Osteocyte (in vitro differentiated cells): ENCODE measurements around the gene AKAP9. TPM values are rescaled to one million over a fixed set of nuclear protein-coding genes. Genes with fewer than 3 reads are reported as not detected.

ENCODE experiments used
- DNase-seq: peaks from one replicate; pipeline ENCODE4 v3.0.0; 2021; ENCODE audit warnings: mixed read lengths; ENCODE audit not compliant: unreplicated experiment; ENCODE audit errors: extremely low spot score
- H3K27ac Mint-ChIP-seq: one replicate; pipeline ENCODE4 v1.8.0; 2021; ENCODE audit warnings: mild to moderate bottlenecking, mixed read lengths; ENCODE audit not compliant: unreplicated experiment
- H3K27me3 Mint-ChIP-seq: one replicate; pipeline ENCODE4 v1.8.0; 2021; ENCODE audit warnings: mixed read lengths; ENCODE audit not compliant: unreplicated experiment
- H3K36me3 Mint-ChIP-seq: one replicate; pipeline ENCODE4 v1.8.0; 2021; ENCODE audit warnings: mixed read lengths; ENCODE audit not compliant: unreplicated experiment
- H3K4me1 Mint-ChIP-seq: one replicate; pipeline ENCODE4 v1.8.0; 2021; ENCODE audit warnings: mixed read lengths; ENCODE audit not compliant: unreplicated experiment
- H3K4me3 Mint-ChIP-seq: one replicate; pipeline ENCODE4 v1.8.0; 2021; ENCODE audit warnings: mild to moderate bottlenecking, moderate library complexity, mixed read lengths; ENCODE audit not compliant: unreplicated experiment
- H3K9me3 Mint-ChIP-seq: one replicate; pipeline ENCODE4 v1.8.0; 2021; ENCODE audit warnings: mixed read lengths; ENCODE audit not compliant: unreplicated experiment
- total RNA-seq: library from RNA; stranded (reverse); gene quantifications from 2 replicates; pipeline ENCODE4 v1.2.1, GENCODE V29; 2021
- TF ChIP-seq, protein P1 (sequence below): fragments of 200-600 bp; sonication (generic); IDR thresholded peaks from 2 replicates; pipeline ENCODE4 v1.5.0; 2021; ENCODE audit warnings: antibody characterized with exemption, mild to moderate bottlenecking, moderate library complexity

Gene AKAP9
- total RNA-seq, 1 donor from 2014 or later, result 47.2 TPM

DNA sequence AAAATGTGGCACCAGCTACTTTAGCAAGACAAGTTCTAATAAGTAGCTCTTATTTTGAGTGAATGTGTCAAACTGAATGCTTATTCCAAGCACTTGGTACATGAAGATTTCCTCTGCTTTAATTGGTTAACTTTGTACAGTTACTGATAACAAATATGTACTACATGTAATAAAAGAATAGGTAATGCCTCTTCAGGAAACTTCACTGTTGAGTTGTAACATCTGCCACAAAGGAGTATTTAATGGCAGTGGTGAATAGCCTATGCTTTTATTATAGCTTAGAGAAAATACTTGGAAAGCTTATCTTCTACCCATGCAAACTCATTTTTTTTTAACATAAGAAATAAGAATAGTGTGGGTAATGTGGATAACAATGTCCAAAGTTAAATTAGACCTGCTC is 111.0 kb downstream of the AKAP9 start:
- no peak overlapping the region for H3K4me3 Mint-ChIP-seq
- no peak overlapping the region for H3K27ac Mint-ChIP-seq
- H3K9me3 Mint-ChIP-seq, result no peaks in the 10 kb centered on the region
- H3K4me1 Mint-ChIP-seq, result no peaks in the 10 kb centered on the region
- H3K36me3 Mint-ChIP-seq, result peaks cover 22% of the 10 kb centered on the region
- no peaks in the 10 kb centered on the region for H3K27me3 Mint-ChIP-seq
- no peak for DNase-seq
- TF ChIP-seq, protein P1, sequence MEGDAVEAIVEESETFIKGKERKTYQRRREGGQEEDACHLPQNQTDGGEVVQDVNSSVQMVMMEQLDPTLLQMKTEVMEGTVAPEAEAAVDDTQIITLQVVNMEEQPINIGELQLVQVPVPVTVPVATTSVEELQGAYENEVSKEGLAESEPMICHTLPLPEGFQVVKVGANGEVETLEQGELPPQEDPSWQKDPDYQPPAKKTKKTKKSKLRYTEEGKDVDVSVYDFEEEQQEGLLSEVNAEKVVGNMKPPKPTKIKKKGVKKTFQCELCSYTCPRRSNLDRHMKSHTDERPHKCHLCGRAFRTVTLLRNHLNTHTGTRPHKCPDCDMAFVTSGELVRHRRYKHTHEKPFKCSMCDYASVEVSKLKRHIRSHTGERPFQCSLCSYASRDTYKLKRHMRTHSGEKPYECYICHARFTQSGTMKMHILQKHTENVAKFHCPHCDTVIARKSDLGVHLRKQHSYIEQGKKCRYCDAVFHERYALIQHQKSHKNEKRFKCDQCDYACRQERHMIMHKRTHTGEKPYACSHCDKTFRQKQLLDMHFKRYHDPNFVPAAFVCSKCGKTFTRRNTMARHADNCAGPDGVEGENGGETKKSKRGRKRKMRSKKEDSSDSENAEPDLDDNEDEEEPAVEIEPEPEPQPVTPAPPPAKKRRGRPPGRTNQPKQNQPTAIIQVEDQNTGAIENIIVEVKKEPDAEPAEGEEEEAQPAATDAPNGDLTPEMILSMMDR, result no peak

GRCh38 chr7:92052159-92052558 is 111.5 kb downstream of the AKAP9 start:
- Mint-ChIP-seq H3K9me3 (no peaks in the 10 kb centered on the region), H3K4me1 (no peaks in the 10 kb centered on the region), H3K27me3 (no peaks in the 10 kb centered on the region), H3K36me3 (peaks cover 20% of the 10 kb centered on the region), H3K27ac (no peak overlapping the region), H3K4me3 (no peak overlapping the region)
- DNase-seq, result no peak
- TF ChIP-seq, protein P1, result no peak

DNA sequence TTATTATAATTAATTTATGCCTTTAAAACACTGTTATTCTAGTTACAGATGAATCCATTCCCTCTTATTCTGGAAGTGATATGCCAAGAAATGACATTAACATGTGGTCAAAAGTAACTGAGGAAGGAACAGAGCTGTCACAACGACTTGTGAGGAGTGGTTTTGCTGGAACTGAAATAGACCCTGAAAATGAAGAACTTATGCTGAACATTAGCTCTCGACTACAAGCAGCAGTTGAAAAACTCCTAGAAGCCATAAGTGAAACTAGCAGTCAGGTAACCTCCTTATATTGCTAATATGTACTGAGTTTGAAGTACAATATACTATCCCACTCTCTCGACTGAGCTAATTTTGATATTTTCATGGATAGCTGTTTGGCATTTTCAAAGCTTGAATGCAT is 112.0 kb downstream of the AKAP9 start:
- no peak for DNase-seq
- peaks cover 4% of the 10 kb centered on the region for H3K4me1 Mint-ChIP-seq
- no peaks in the 10 kb centered on the region for H3K27me3 Mint-ChIP-seq
- TF ChIP-seq, protein P1, result no peak
- no peak overlapping the region for H3K27ac Mint-ChIP-seq
- no peak overlapping the region for H3K4me3 Mint-ChIP-seq
- H3K9me3 Mint-ChIP-seq, result no peaks in the 10 kb centered on the region
- H3K36me3 Mint-ChIP-seq, result peaks cover 20% of the 10 kb centered on the region

DNA sequence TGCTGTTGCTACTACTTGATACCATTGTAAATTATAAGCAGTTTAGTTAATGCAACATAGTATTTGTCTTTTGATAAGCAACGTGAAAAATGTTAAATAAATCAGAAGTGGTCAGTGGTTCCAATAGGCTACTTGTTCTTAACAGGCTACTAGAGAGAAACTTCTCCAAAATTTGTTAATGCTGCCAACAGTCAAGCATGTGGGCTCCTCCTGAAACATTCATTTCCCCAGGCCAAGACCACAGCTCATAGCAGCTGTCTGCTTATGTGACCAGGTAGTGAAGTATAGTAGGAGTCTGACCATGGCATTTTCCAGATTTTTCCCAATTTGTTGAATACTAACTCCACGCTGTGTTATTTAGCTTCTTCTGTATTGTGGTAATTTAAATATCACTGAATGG is 112.7 kb downstream of the AKAP9 start:
- H3K9me3 Mint-ChIP-seq, result no peaks in the 10 kb centered on the region
- peaks cover 20% of the 10 kb centered on the region for H3K36me3 Mint-ChIP-seq

DNA sequence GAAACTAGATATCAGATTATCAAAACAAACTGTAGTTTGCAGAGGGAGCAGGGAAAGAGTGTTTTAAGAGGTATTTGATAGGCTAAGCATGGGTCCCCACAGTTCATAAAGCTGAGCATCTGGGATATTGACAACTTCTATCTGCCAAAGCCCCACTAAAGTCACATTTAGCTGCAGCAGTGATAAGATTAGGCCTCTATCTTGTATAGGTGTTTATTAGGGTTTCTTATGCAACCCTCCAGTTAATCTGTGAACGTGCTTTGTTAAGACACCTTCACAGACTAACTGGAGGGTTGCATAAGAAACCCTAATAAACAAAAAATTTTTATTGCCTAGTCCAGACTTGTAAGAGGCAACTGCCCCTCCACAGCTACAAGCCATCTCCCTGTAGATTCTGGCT is 115.6 kb downstream of the AKAP9 start:
- Mint-ChIP-seq H3K36me3 (peaks cover 7% of the 10 kb centered on the region), H3K27me3 (no peaks in the 10 kb centered on the region), H3K4me1 (peaks cover 6% of the 10 kb centered on the region), H3K4me3 (no peak overlapping the region), H3K9me3 (no peaks in the 10 kb centered on the region), H3K27ac (no peak overlapping the region)
- no peak for DNase-seq
- TF ChIP-seq, protein P1, result no peak

More for the DNA sequence above, 112.7 kb downstream of the AKAP9 start:
- no peak for DNase-seq
- Mint-ChIP-seq H3K4me3 (no peak overlapping the region), H3K27me3 (no peaks in the 10 kb centered on the region), H3K27ac (no peak overlapping the region), H3K4me1 (peaks cover 6% of the 10 kb centered on the region)
- TF ChIP-seq, protein P1, result no peak
